Middle frontal gyrus (tissue), 1 donor: ENCODE measurements around the gene CAPN12.
"Not testable (repeated sequence)": the region's sequence is repeated elsewhere in the genome, so short reads cannot be mapped to it uniquely, and the experiment has no call there.

ENCODE experiments used
- DNase-seq: peaks from one replicate; pipeline ENCODE4 v3.0.0-alpha.2; 2015; ENCODE audit warnings: low spot score; ENCODE audit errors: extremely low spot score

Gene CAPN12

DNA sequence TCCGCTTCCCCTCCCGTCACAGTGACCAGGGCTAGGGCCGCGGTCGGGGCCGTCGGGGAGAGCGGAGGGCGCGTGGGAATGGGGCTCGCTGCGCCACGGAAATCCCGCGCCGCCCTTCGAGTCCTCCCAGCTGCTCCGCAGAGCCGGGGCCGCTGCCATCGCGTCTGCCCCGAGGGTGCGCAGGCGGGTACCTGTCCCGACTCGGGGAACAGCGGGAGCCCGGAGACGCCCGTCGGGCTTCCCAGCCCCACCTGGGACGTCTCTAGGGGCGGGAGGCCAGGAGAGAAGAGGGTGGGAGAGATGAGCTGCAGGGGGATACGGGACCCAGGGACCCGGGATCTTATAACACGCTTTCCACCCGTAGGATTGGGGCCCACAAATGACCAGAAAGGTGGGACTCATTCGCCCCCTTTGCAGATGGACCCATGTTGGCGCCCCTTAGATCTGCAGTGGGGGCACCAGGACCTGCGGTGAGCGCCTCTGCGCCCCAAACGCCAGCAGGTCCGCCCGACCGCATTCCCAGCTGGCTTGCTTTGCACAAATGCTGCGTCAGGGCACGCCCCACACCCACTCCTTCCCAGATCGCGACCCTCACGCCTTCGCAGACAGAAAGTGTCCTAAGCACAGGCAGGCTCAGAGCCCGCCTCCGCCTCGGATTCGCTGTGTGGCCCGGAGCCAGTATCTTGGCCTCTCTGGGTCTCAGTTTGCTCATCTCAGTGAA lies 26.1 kb upstream of the CAPN12 start:
- DNase-seq, result not testable (repeated sequence)

DNA sequence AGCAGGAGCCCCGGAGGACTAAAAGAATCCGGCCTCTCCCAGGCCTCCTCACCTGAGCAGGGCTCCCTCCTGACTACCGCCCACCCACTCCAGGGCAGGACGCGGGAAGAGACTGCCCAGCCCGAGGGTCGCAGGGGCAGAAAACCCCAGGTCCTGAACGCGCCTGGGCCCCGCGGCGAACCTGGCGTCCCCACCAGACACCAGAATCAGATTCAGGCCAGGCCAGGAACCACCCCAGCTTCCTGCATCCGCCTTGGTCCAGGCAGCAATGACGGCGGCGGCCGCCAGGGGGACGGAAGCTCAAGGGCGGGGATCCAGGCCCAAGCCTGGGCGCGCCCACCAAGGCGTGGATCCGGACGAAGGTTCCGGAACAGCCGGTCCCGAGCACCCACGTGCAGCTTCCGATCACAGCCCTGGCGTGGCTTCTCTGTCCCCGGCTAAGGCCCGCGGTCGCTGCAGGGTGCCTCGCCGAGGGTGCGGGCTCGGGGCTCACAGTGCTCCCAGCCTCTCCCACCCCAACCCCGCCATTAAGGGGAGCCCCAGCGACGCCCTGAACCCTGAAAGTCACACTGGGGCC lies 25.4 kb upstream of the CAPN12 start:
- DNase-seq, result no peak

DNA sequence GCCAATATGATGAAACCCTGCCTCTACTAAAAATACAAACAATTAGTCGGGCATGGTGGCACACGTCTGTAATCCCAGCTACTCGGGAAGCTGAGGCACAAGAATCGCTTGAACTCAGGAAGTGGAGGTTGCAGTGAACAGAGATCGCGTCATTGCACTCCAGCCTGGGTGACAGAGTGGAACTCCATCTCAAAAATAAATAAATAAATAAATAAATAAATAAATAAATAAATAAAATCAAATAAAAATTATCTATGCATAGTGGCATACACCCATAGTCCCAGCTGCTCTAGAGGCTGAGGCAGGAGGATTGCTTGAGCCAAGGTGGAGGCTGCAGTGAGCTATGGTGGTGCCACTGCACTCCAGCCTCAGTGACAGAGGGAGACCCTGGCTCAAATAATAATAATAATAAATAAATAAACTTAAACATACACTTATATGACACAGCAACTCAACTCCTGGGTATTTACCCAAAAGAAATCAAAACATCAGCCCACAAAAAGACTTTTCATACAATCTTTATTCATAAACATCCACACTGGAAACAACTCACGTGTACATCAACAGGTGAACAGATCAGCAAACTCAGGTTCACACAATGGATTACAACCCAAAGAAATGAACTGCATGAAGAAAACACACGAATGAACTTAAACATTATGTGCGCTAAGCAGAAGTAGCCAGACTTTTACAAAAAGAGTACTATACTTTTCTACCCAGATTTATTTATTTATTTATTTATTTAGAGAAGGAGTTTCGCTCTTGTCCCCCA lies 22.2 kb upstream of the CAPN12 start:
- no peak for DNase-seq

DNA sequence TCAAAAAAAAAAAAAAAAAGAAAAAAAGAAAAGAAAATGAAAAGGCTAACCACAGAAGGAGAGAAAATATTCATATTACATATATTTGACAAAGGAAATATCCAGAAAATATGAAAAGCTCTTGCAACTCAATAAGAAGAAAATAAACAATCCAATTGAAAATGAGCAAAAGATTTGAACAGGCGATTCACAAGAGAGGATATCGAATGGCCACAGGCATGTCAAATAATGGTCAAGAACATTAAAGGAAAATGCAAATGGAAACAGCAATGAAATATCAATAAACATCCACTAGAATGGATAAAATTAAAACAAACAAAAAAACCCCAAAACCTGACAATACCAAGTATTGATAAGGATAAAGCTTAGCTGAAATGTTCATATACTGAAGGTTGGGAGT lies 20.9 kb upstream of the CAPN12 start:
- DNase-seq, result no peak

DNA sequence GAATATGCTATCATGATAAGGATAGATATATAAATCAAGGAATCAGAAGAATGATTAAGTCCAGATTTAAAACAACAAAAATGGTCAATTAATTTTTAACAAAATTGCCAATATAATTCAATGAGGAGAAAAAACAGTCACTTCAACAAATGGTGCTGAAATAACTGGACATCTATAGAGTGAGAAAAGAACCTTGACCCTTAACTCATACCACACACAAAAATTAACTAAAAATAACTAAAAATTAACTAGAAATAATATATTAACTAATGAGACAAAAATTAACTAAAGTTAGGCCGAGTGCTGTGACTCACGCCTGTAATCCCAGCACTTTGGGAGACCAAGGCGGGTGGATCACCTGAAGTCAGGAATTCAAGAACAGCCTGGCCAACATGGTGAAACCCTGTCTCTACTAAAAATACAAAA lies 19.5 kb upstream of the CAPN12 start:
- no peak for DNase-seq

- not testable (repeated sequence) for DNase-seq
Observed at GRCh38 chr19:38761884-38762389, 17.7 kb upstream of the CAPN12 start.

DNA sequence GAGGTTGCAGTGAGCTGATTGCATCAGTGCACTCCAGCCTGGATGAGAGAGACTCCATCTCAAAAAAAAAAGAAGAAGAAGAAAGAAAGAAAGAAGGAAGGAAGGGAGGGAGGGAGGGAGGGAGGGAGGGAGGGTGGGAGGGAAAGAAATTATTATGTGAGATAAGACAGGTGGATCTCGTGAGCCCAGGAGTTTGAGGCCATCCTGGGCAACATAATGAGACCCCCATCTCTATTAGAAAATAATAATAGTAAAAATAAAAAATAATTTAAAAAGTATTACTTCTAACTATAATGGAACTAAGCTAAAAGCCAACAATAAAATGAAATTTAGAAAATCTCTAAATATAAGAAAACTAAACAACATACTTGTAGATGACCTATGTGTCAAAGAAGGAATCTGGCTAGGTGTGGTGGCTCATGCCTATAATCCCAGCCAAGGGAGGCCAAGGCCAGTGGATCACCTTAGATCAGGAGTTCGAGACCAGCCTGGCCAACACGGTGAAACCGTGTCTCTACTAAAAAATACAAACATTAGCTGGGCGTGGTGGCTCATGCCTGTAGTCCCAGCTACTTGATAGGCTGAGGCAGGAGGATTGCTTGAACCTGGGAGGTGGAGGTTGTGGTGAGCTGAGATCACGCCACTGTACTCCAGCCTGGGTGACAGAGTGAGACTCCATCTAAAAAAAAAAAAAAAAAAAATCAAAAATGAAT lies 16.7 kb upstream of the CAPN12 start:
- DNase-seq, result not testable (repeated sequence)

- no peak for DNase-seq
Observed at GRCh38 chr19:38759590-38760003, 15.3 kb upstream of the CAPN12 start.

DNA sequence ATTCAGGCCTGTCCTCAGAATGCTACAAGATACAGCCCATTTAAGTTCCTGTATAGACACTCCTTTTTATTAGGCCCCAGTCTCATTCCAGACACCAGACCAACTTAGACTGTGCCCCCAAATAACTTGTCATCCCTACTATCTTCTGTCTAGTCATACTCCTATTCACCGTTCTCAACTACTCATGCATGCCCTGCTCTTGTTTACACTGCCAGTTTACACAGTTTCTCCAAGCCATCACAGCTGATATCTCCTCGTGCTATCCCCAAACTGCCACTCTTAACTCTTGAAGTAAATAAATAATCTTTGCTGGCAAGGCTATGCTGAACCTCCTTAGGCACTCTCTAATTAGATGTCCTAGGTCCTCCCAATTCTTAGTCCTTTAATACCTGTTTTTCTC lies 9.9 kb upstream of the CAPN12 start:
- DNase-seq, result not testable (repeated sequence)

DNA sequence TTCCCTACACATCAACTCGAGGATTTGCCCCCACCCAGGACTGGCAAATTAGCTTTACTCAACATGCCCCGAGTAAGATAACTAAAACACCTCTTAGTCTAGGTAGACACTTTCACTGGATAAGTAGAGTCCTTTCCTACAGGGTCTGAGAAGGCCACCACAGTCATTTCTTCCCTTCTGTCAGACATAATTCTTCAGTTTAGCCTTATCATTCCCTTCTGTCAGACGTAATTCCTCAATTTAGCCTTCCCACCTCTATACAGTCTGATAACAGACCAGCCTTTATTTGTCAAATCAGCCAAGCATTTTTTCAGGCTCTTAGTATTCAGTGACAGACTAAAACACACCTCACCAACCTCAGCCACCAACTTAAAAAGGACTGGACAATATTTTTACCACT lies 9.5 kb upstream of the CAPN12 start:
- DNase-seq, result not testable (repeated sequence)

DNA sequence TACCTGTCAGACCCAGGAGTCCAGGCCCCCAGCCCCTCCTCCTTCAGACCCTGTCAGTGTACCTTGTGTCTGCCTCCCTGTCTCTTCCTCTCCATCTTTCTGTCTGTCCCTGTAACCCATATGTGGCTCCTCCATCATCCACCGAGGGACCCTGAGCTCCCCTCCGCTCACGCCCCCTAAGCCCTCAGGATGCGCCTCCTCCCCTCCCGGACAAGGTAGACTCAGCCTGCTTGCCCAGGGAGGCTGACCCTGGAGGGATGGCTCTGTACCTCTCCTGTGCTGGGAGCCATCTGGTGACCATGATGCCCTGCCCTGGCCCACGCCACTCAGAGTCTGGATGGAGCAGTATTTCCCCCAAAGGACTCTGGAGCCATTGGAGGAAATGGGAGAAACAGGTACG lies 1.0 kb upstream of the CAPN12 start:
- no peak for DNase-seq

- no peak for DNase-seq
Observed at GRCh38 chr19:38744874-38745273, 600 bp upstream of the CAPN12 start.

DNA sequence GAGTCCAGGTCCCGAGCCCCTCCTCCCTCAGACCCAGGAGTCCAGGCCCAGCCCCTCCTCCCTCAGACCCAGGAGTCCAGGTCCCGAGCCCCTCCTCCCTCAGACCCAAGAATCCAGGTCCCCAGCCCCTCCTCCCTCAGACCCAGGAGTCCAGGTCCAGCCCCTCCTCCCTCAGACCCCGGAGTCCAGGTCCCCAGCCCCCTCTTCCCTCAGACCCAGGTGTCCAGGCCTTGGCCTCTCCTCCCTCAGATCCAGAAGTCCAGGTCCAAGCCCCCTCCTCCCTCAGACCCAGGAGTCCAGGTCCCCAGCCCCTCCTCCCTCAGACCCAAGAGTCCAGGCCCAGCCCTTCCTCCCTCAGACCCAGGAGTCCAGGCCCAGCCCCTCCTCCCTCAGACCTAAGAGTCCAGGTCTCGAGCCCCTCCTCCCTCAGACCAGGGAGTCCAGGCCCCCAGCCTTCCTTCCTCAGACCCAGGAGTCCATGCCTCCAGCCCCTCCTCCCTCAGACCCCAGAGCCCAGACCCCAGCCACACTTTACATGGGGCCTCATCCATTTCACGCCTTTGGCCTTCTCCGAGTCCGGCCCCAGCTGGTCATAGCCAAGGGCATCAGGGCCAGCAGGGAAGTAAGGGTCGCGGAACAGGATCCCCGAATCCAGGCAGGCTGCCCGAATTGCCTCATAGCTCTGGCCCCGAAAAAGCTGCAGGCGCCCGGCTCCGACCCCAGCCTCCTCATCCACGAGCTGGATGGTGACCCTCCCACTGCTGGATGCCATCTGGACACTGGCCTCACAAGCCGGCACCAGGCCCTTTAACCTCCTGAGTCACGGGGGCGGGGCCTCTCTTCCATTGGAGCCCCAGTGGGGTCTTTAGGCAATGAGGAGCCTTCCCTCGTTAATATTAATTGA lies 628 bp downstream of the CAPN12 start:
- DNase-seq, result no peak

- DNase-seq, result no peak
Observed at GRCh38 chr19:38742906-38743305, 1.4 kb downstream of the CAPN12 start.

GRCh38 chr19:38742296-38742695 lies 2.0 kb downstream of the CAPN12 start:
- DNase-seq, result no peak

- no peak for DNase-seq
Observed at GRCh38 chr19:38741670-38742069, 2.6 kb downstream of the CAPN12 start.

DNA sequence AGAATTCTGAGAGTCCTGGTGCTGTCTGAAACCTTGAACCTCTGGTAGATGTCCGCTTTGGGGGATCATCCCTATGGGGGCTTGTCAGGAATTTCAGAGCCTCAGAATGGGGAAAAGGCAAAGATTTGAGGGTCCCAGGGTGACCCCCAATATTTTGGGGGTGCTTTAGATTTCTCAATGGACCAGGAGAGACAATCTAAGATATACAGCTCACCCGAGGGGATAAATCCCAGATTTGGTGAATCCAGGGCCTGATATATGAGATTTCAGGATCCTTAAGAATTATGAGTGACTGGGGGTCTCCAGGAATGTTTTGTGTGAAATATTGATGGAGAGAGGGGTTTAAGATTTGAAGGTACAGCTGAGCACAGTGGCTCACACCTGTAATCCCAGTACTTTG lies 3.3 kb downstream of the CAPN12 start:
- DNase-seq, result no peak

GRCh38 chr19:38740257-38740592 lies 4.0 kb downstream of the CAPN12 start:
- no peak for DNase-seq

DNA sequence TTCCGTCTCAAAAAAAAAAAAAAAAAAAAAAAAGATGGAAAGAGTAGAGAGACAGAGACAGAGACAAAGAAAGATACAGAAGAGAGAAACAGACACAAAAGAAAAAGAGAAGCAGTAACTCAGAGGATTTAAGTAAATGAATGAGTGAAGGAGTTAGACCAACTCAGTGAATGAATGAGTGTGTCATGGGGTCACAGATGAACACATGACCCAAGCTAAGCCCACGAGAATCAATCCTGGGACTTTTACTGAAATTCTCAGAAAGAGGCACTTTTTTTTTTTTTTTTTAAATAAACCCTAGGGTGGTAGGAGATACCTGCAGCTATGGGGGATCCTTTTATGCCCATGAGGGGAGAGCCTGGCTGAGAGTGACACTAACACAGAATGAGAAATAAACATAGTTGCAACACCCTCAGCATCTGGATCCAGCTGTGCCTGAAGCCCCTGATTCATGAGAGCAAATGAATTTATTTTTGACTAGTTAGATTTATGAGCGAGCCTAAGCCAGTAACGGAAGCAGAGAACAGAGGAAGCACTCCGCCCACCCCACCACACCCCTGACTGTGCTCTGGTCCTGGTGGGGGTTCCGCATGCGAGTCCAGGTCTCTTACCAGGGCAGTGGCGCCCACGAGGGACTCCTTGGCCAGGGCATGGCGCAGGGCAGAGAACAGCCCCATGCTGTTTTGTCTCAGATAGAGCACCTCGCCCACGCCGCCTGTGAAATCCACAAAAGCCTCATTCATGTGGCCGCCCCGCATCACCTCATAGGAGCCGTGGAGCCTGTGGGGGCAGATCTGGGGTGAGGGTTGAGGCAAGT lies 4.6 kb downstream of the CAPN12 start:
- DNase-seq, result no peak
